HG02938 (cell line): ENCODE data around the gene RAVER1.
A peak's percentile ranks its signal among the peaks of the same experiment; 100 is the strongest.

ENCODE experiments used
- ATAC-seq: cut with Tn5 transposase; IDR thresholded peaks from one replicate; pipeline ENCODE4 v1.9.1; 2021; ENCODE audit warnings: mild to moderate bottlenecking, moderate library complexity; ENCODE audit not compliant: unreplicated experiment

RAVER1 gene

GRCh38 chr19:10318807-10319682 lies 14.3 kb downstream of the RAVER1 start:
- no peak for ATAC-seq

- ATAC-seq = no peak
Measured at GRCh38 chr19:10317857-10318462, 15.4 kb downstream of the RAVER1 start.

GRCh38 chr19:10317045-10317856 lies 16.1 kb downstream of the RAVER1 start:
- no peak for ATAC-seq

GRCh38 chr19:10316229-10317044 lies 16.9 kb downstream of the RAVER1 start:
- no peak for ATAC-seq

GRCh38 chr19:10315335-10316214 lies 17.8 kb downstream of the RAVER1 start, which contains the start of gene FDX2:
Gene FDX2, minus strand, starts transcription at chr19:10316015. Its CDS starts 19 bp downstream, at chr19:10315996.
- ATAC-seq = no peak

GRCh38 chr19:10309423-10309822 lies 23.9 kb downstream of the RAVER1 start, which contains the start of gene ZGLP1:
Gene ZGLP1, minus strand, starts transcription at chr19:10309815.
- no peak for ATAC-seq

GRCh38 chr19:10306327-10306726 lies 27.0 kb downstream of the RAVER1 start:
- ATAC-seq = no peak

- ATAC-seq = no peak
Measured at GRCh38 chr19:10305139-10305806, 28.1 kb downstream of the RAVER1 start.

GRCh38 chr19:10299545-10300458 lies 33.5 kb downstream of the RAVER1 start:
- no peak for ATAC-seq

- no peak for ATAC-seq
Measured at GRCh38 chr19:10295847-10296591, 37.3 kb downstream of the RAVER1 start.

- ATAC-seq = no peak
Measured at GRCh38 chr19:10295305-10295846, 38.0 kb downstream of the RAVER1 start.

GRCh38 chr19:10294368-10294697 lies 39.0 kb downstream of the RAVER1 start:
- ATAC-seq = no peak

GRCh38 chr19:10293637-10294367 lies 39.5 kb downstream of the RAVER1 start:
- no peak for ATAC-seq

GRCh38 chr19:10292789-10293636 lies 40.3 kb downstream of the RAVER1 start:
- no peak for ATAC-seq

- peak; percentile 35 for ATAC-seq
Measured at GRCh38 chr19:10292206-10292788, 41.0 kb downstream of the RAVER1 start.
